Stomach (tissue), 4 donors: Measurements from ENCODE around the gene DFFB.

Experiments used
- EP300 ChIP-seq: sonication (generic); formaldehyde crosslinking; IDR thresholded peaks from one replicate; pipeline ENCODE4 v1.6.1; 2017; ENCODE audit warnings: antibody characterized with exemption
- POLR2A ChIP-seq, 4 donors: fragments of 450-650 bp; IDR thresholded peaks; one replicate each; pipeline ENCODE4 v1.6.1; 2016; ENCODE audit warnings: antibody characterized with exemption in 4 of 4, control low read depth in 2 of 4, mild to moderate bottlenecking in 1 of 4, moderate library complexity in 1 of 4
- POLR2AphosphoS5 ChIP-seq, 3 donors: sonication (generic); formaldehyde crosslinking; IDR thresholded peaks; one replicate each; pipeline ENCODE4 v1.6.1; 2016; ENCODE audit warnings: antibody characterized with exemption in 3 of 3
- TF ChIP-seq, protein P1 (sequence below), 7 experiments: fragments of 450-650 bp in 4 of 7; fragments of 200-600 bp in 3 of 7; sonication (generic) in 3 of 7; IDR thresholded peaks; one replicate each; pipeline ENCODE4 v1.5.1; 2016 to 2019; ENCODE audit warnings: antibody characterized with exemption in 7 of 7, control low read depth in 2 of 7, mild to moderate bottlenecking in 1 of 7

GRCh38 chr1:3868464-3869006 is 11.3 kb downstream of the DFFB start:
- TF ChIP-seq, protein P1, sequence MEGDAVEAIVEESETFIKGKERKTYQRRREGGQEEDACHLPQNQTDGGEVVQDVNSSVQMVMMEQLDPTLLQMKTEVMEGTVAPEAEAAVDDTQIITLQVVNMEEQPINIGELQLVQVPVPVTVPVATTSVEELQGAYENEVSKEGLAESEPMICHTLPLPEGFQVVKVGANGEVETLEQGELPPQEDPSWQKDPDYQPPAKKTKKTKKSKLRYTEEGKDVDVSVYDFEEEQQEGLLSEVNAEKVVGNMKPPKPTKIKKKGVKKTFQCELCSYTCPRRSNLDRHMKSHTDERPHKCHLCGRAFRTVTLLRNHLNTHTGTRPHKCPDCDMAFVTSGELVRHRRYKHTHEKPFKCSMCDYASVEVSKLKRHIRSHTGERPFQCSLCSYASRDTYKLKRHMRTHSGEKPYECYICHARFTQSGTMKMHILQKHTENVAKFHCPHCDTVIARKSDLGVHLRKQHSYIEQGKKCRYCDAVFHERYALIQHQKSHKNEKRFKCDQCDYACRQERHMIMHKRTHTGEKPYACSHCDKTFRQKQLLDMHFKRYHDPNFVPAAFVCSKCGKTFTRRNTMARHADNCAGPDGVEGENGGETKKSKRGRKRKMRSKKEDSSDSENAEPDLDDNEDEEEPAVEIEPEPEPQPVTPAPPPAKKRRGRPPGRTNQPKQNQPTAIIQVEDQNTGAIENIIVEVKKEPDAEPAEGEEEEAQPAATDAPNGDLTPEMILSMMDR (IDR thresholded peaks at IDR 0.05), result no peak
- TF ChIP-seq POLR2A (IDR thresholded peaks at IDR 0.05), result no peak
- TF ChIP-seq POLR2AphosphoS5 (IDR thresholded peaks at IDR 0.05), result no peak
- no peak for TF ChIP-seq EP300
